Non-pigmented ciliary epithelial cell (primary cell): ENCODE results near the gene HSPA9.
"Not testable (repeated sequence)": the region's sequence is repeated elsewhere in the genome, so short reads cannot be mapped to it uniquely, and the experiment has no call there.

Source experiments
- DNase-seq: peaks from one replicate; pipeline ENCODE4 v3.0.0-alpha.2; 2010; ENCODE audit warnings: low read depth

Gene HSPA9

GRCh38 chr5:138529812-138530211 lies 45.4 kb downstream of the HSPA9 start:
- DNase-seq = no peak

- DNase-seq = no peak
These were observed 46.3 kb downstream of the HSPA9 start for GRCh38 chr5:138528744-138529469.

- DNase-seq = no peak
These were observed 47.0 kb downstream of the HSPA9 start for GRCh38 chr5:138528208-138528607.

- DNase-seq = no peak
These were observed 48.0 kb downstream of the HSPA9 start for GRCh38 chr5:138527170-138527569.

GRCh38 chr5:138523406-138523805 lies 51.8 kb downstream of the HSPA9 start:
- DNase-seq = no peak

GRCh38 chr5:138520971-138521370 lies 54.2 kb downstream of the HSPA9 start:
- no peak for DNase-seq

- DNase-seq = no peak
These were observed 57.8 kb downstream of the HSPA9 start for GRCh38 chr5:138517437-138517836.

GRCh38 chr5:138515556-138516245 lies 59.5 kb downstream of the HSPA9 start:
- DNase-seq = no peak

- no peak for DNase-seq
These were observed 61.2 kb downstream of the HSPA9 start for GRCh38 chr5:138514021-138514420.

- DNase-seq = no peak
These were observed 66.2 kb downstream of the HSPA9 start for GRCh38 chr5:138508958-138509357.

- DNase-seq = not testable (repeated sequence)
These were observed 67.7 kb downstream of the HSPA9 start for GRCh38 chr5:138507485-138507884.

GRCh38 chr5:138506370-138507306 lies 68.6 kb downstream of the HSPA9 start:
- DNase-seq = no peak

GRCh38 chr5:138504799-138505198 lies 70.4 kb downstream of the HSPA9 start:
- no peak for DNase-seq
